Body of pancreas (tissue), 4 donors: ENCODE data around the gene MED27. TPM values are rescaled to one million over a fixed set of nuclear protein-coding genes. Genes with fewer than 3 reads are reported as not detected.

ENCODE experiments used
- ATAC-seq: fragments of 150-250 bp; one replicate; pipeline ENCODE4 v1.9.1; 2016
- DNase-seq, 4 donors: peaks; one replicate each; pipeline ENCODE4 v3.0.0-alpha.2; 2019
- H3K27ac ChIP-seq, 4 donors: fragments of 200-600 bp; sonication (generic); 1 replicate in 3 of 4; 2 replicates in 1 of 4; pipeline versions ENCODE4 v1.5.1 to v1.6.1; 2016 to 2019; ENCODE audit warnings: mild to moderate bottlenecking in 1 of 4, mixed read lengths in 1 of 4, moderate library complexity in 1 of 4
- H3K27me3 ChIP-seq, 2 donors: fragments of 200-600 bp; sonication (generic); one replicate each; pipeline ENCODE4 v1.6.0; 2016; ENCODE audit warnings: mild to moderate bottlenecking in 1 of 2
- H3K36me3 ChIP-seq, 2 donors: fragments of 200-600 bp; sonication (generic); replicated peaks in 1 of 2; 2 replicates each; pipeline ENCODE4 v1.5.1; 2016; ENCODE audit warnings: low read depth in 2 of 2; ENCODE audit not compliant: insufficient read depth in 1 of 2
- H3K4me1 ChIP-seq: fragments of 200-600 bp; sonication (generic); one replicate; pipeline ENCODE4 v1.6.0; 2016
- H3K4me3 ChIP-seq, 2 donors: fragments of 200-600 bp; sonication (generic); 1 replicate in 1 of 2; 2 replicates in 1 of 2; pipeline ENCODE4 v1.5.1; 2016 to 2019
- H3K9me3 ChIP-seq, 3 donors: fragments of 200-600 bp; sonication (generic); 1 replicate in 2 of 3; 2 replicates in 1 of 3; pipeline ENCODE4 v1.5.1; 2016
- CTCF ChIP-seq, 7 experiments: fragments of 450-650 bp in 4 of 7; fragments of 200-600 bp in 3 of 7; sonication (generic) in 3 of 7; IDR thresholded peaks; one replicate each; pipeline ENCODE4 v1.5.1; 2016 to 2019; ENCODE audit warnings: antibody characterized with exemption in 7 of 7
- POLR2A ChIP-seq, 3 donors: fragments of 450-650 bp; IDR thresholded peaks; one replicate each; pipeline ENCODE4 v1.6.1; 2016; ENCODE audit warnings: antibody characterized with exemption in 3 of 3, mild to moderate bottlenecking in 2 of 3
- WGBS, 2 donors: methylation state at CpG; one replicate each; pipeline ENCODE4 v1.1.5; 2017; 5-methylcytosine and 5-hydroxymethylcytosine counted together
- intact Hi-C: fragments of 100-400 bp; cut with DNase I; formaldehyde crosslinking; loops from one replicate; pipeline ENCODE4 v1.15.1; 2023
- total RNA-seq, 2 donors: library from RNA; depleted of rRNA; stranded (reverse); fragments of >200 nt; gene quantifications; one replicate each; pipeline ENCODE4 v1.1.0, GENCODE V29; 2016

The MED27 gene
- total RNA-seq, 2 donors from 2014 or later, result 3.4 to 11.5 TPM

DNA sequence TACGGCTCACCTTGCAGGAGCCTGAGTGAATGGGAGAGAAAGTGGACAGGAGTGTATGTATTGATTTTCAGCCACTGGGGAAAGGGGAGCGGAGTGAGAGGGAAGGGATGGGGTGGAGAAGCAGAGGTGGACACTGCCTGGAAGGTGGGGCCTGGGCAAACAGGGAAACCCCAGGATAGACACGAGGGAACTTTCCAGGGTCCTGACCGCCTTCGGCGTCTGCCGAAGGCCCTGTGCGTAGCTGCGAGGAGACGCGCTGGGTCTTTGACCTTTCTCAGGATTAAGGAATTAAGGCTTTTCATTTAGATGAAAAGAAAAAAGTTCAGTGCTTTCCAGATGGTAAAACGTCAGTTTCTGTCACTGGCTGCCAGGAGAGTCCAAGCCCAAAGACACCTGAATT, 205.2 kb downstream of the MED27 start:
- no peaks in the 10 kb centered on the region for H3K4me1 ChIP-seq
- DNase-seq (no peak), ATAC-seq (no peak)
- no peak overlapping the region for H3K4me3 ChIP-seq
- H3K27ac ChIP-seq, result no peak overlapping the region
- no peaks in the 10 kb centered on the region for H3K9me3 ChIP-seq
- no peaks in the 10 kb centered on the region for H3K36me3 ChIP-seq
- WGBS, 2 donors, result 89 to 90% methylated on average over 12 of the region's 12 CpGs
- H3K27me3 ChIP-seq, result no peaks in the 10 kb centered on the region
- intact Hi-C loops, result no loop called here
- TF ChIP-seq CTCF (IDR thresholded peaks at IDR 0.05) (no peak), POLR2A (IDR thresholded peaks at IDR 0.05) (no peak)

GRCh38 chr9:131873891-131874440, 205.7 kb downstream of the MED27 start:
- WGBS, 2 donors, result 93 to 94% methylated on average over 11 to 13 of the region's 13 CpGs
- Histone ChIP-seq H3K9me3 (no peaks in the 10 kb centered on the region), H3K36me3 (no peaks in the 10 kb centered on the region), H3K4me3 (no peak overlapping the region), H3K27ac (no peak overlapping the region), H3K27me3 (no peaks in the 10 kb centered on the region), H3K4me1 (no peaks in the 10 kb centered on the region)
- intact Hi-C loops, result no loop called here
- no peak for ATAC-seq
- no peak for DNase-seq
- TF ChIP-seq POLR2A (IDR thresholded peaks at IDR 0.05) (no peak), CTCF (IDR thresholded peaks at IDR 0.05) (no peak)

DNA sequence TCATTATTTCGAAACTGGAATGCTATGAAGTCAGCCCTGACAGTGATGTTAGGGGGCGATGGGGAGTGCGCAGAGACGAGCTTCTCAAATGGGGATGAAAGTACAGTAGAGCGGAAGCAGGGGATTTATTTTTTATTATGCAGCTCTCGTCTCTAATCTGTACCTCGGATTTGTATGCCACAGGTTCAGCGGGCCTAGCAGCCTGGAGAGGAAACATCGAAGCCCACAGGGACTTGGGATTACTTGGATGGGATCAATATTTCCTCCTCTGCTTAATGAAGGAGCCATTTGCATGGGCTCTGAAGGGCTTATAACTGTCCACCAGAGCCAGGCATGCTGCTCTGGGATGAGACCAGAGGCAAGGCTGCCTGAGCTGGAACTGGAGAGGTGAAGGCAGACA, 206.3 kb downstream of the MED27 start:
- no peak for TF ChIP-seq CTCF (IDR thresholded peaks at IDR 0.05)
- TF ChIP-seq POLR2A (IDR thresholded peaks at IDR 0.05), result no peak
- intact Hi-C loops, result no loop called here
- no peak for DNase-seq
- Histone ChIP-seq H3K27me3 (no peaks in the 10 kb centered on the region), H3K9me3 (no peaks in the 10 kb centered on the region), H3K4me1 (no peaks in the 10 kb centered on the region), H3K4me3 (no peak overlapping the region), H3K27ac (no peak overlapping the region), H3K36me3 (no peaks in the 10 kb centered on the region)
- 88 to 92% methylated on average over 9 of the region's 9 CpGs for WGBS, 2 donors
- ATAC-seq, result no peak

- DNase-seq, result no peak
- intact Hi-C loops, result no loop called here
- TF ChIP-seq POLR2A (IDR thresholded peaks at IDR 0.05) (no peak), CTCF (IDR thresholded peaks at IDR 0.05) (no peak)
Observed at GRCh38 chr9:131872702-131873101, 207.0 kb downstream of the MED27 start.

DNA sequence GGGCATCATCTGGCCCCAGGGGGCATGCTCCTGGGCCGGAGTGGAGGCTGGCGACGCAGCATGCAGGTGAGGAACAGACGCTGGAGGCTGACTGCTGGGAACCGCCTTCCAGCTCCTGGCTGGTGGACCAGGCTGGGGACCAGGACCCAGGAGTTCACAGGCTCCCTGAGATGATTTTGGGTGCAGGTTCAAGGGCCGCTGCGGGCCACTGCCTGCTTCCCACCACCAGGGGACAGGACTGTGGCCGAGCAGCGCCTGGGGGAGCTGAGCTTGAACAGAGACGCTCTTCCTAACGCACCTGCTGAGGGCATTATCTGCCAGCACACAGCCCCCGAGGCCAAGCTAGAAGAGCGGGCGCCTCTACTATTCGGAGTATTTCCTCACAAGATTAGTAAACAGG, 207.7 kb downstream of the MED27 start:
- Histone ChIP-seq H3K27me3 (no peaks in the 10 kb centered on the region), H3K36me3 (no peaks in the 10 kb centered on the region), H3K9me3 (no peaks in the 10 kb centered on the region), H3K4me1 (no peaks in the 10 kb centered on the region), H3K27ac (no peak overlapping the region), H3K4me3 (no peak overlapping the region)
- DNase-seq (no peak), ATAC-seq (no peak)
- TF ChIP-seq POLR2A (IDR thresholded peaks at IDR 0.05) (no peak), CTCF (IDR thresholded peaks at IDR 0.05) (no peak)
- WGBS, 2 donors, result 92 to 94% methylated on average over 11 to 15 of the region's 15 CpGs
- intact Hi-C loops, result no loop called here

More at GRCh38 chr9:131872702-131873101, 207.0 kb downstream of the MED27 start:
- H3K9me3 ChIP-seq, result no peaks in the 10 kb centered on the region
- H3K36me3 ChIP-seq, result no peaks in the 10 kb centered on the region
- no peaks in the 10 kb centered on the region for H3K4me1 ChIP-seq
- H3K27me3 ChIP-seq, result no peaks in the 10 kb centered on the region
- no peak overlapping the region for H3K27ac ChIP-seq
- no peak for ATAC-seq
- WGBS, 2 donors, result 90 to 91% methylated on average over 4 of the region's 4 CpGs
- no peak overlapping the region for H3K4me3 ChIP-seq
